SK-N-SH (cell line): ENCODE measurements around the gene CDH12. TPM values are rescaled to one million over a fixed set of nuclear protein-coding genes. Genes with fewer than 3 reads are reported as not detected.

Source experiments
- CTCF ChIA-PET: fragments of 300-600, 350-600 bp; formaldehyde crosslinking; extraction: SDS; loops from one replicate; lab custom pipeline; 2021; lab: Yijun Ruan, JAX
- POLR2A ChIA-PET: fragments of 350-600 bp; sonication (Branson Sonifier 250); formaldehyde crosslinking; extraction: SDS; loops from one replicate; lab custom pipeline; 2020; ENCODE audit warnings: antibody characterized with exemption, inconsistent platforms; lab: Yijun Ruan, JAX
- DNase-seq: peaks from one replicate; pipeline ENCODE4 v3.0.0; 2012
- H2AFZ ChIP-seq: fragments of 200-600 bp; sonication (generic); 2 replicates; pipeline ENCODE4 v1.8.1; 2016; ENCODE audit warnings: antibody characterized with exemption, mild to moderate bottlenecking, low read depth
- H3F3A ChIP-seq: fragments of 200-600 bp; sonication (generic); replicated peaks from 2 replicates; pipeline ENCODE3; 2016; ENCODE audit warnings: antibody characterized with exemption, mild to moderate bottlenecking; ENCODE audit not compliant: insufficient read depth
- H3K27ac ChIP-seq, 2 experiments: fragments of 200-500 bp in 1 of 2; fragments of 200-600 bp in 1 of 2; sonication (Bioruptor generic) in 1 of 2; sonication (generic), shearing (Covaris generic) in 1 of 2; 2 replicates each; pipeline versions ENCODE4 v1.5.1 to v1.6.1; 2014 to 2016; ENCODE audit warnings: low read depth in 2 of 2, inconsistent platforms in 1 of 2, low read length in 1 of 2, mild to moderate bottlenecking in 1 of 2, mixed read lengths in 1 of 2
- H3K27me3 ChIP-seq: fragments of 200-600 bp; sonication (generic), shearing (Covaris generic); 2 replicates; pipeline ENCODE4 v1.6.1; 2016; ENCODE audit warnings: mixed run types; ENCODE audit not compliant: insufficient read depth
- H3K36me3 ChIP-seq, 2 experiments: fragments of 200-500 bp in 1 of 2; fragments of 200-600 bp in 1 of 2; sonication (Bioruptor generic) in 1 of 2; sonication (generic) in 1 of 2; replicated peaks in 1 of 2; 2 replicates each; pipeline versions ENCODE3 to v1.5.1; 2014 to 2016; ENCODE audit warnings: low read length in 1 of 2, mild to moderate bottlenecking in 1 of 2; ENCODE audit not compliant: insufficient read depth in 2 of 2, control insufficient read depth in 1 of 2
- H3K4me1 ChIP-seq, 2 experiments: fragments of 200-500 bp in 1 of 2; fragments of 200-600 bp in 1 of 2; sonication (Bioruptor generic) in 1 of 2; sonication (generic), shearing (Covaris generic) in 1 of 2; 2 replicates each; pipeline versions ENCODE4 v1.5.1 to v1.6.1; 2014 to 2016; ENCODE audit warnings: low read depth in 1 of 2, low read length in 1 of 2, mixed run types in 1 of 2; ENCODE audit not compliant: insufficient read depth in 2 of 2, control insufficient read depth in 1 of 2
- H3K4me2 ChIP-seq: fragments of 200-600 bp; sonication (generic), shearing (Covaris generic); 2 replicates; pipeline ENCODE4 v1.6.1; 2017; ENCODE audit warnings: mixed run types
- H3K4me3 ChIP-seq, 2 experiments: fragments of 200-500 bp in 1 of 2; fragments of 200-600 bp in 1 of 2; sonication (Bioruptor generic) in 1 of 2; sonication (generic), shearing (Covaris generic) in 1 of 2; 2 replicates each; pipeline versions ENCODE4 v1.5.1 to v1.8.1; 2014 to 2016; ENCODE audit warnings: low read depth in 2 of 2, inconsistent platforms in 1 of 2, low read length in 1 of 2, mild to moderate bottlenecking in 1 of 2, mixed read lengths in 1 of 2, moderate library complexity in 1 of 2
- H3K79me2 ChIP-seq: fragments of 200-600 bp; sonication (generic); 2 replicates; pipeline ENCODE4 v1.8.1; 2017; ENCODE audit warnings: mild to moderate bottlenecking; ENCODE audit not compliant: insufficient read depth
- H3K9ac ChIP-seq: fragments of 200-600 bp; sonication (generic); 2 replicates; pipeline ENCODE4 v1.6.1; 2017; ENCODE audit warnings: mixed run types
- H3K9me2 ChIP-seq: fragments of 200-600 bp; sonication (generic); 2 replicates; pipeline ENCODE4 v1.6.1; 2017; ENCODE audit warnings: mixed run types
- H3K9me3 ChIP-seq: fragments of 200-600 bp; sonication (generic); 2 replicates; pipeline ENCODE4 v1.6.1; 2017; ENCODE audit warnings: mixed run types, mild to moderate bottlenecking, moderate library complexity
- H4K20me1 ChIP-seq: fragments of 200-600 bp; sonication (generic); 2 replicates; pipeline ENCODE4 v1.6.1; 2017; ENCODE audit warnings: mild to moderate bottlenecking, mixed run types; ENCODE audit not compliant: insufficient read depth
- CHD2 ChIP-seq: fragments of 150-350 bp; IDR thresholded peaks from 2 replicates; pipeline ENCODE4 v1.6.1; 2018; ENCODE audit warnings: low read length; ENCODE audit not compliant: partially characterized antibody
- ELF1 ChIP-seq: IDR thresholded peaks from 2 replicates; pipeline ENCODE4 v1.4.0; 2012
- EP300 ChIP-seq, 2 experiments: IDR thresholded peaks; 2 replicates each; pipeline versions ENCODE4 v1.4.0 to v1.6.1; 2012; ENCODE audit warnings: borderline replicate concordance in 1 of 2, low read depth in 1 of 2, low read length in 1 of 2
- EZH2phosphoT487 ChIP-seq: fragments of 200-600 bp; sonication (generic); IDR thresholded peaks from 2 replicates; pipeline ENCODE4 v1.6.1; 2017; ENCODE audit warnings: low read depth, mixed run types, mild to moderate bottlenecking, antibody characterized with exemption, moderate library complexity, borderline replicate concordance
- FOSL2 ChIP-seq: IDR thresholded peaks from 2 replicates; pipeline ENCODE4 v1.4.0; 2012; ENCODE audit warnings: low read depth, mild to moderate bottlenecking, moderate library complexity, borderline replicate concordance
- FOXM1 ChIP-seq: IDR thresholded peaks from 2 replicates; pipeline ENCODE4 v1.4.0; 2012; ENCODE audit warnings: low read depth, mild to moderate bottlenecking
- MEF2A ChIP-seq: IDR thresholded peaks from 2 replicates; pipeline ENCODE4 v1.4.0; 2012; ENCODE audit warnings: low read depth, borderline replicate concordance
- MXI1 ChIP-seq: IDR thresholded peaks from 2 replicates; pipeline ENCODE4 v1.6.1; 2012; ENCODE audit warnings: mild to moderate bottlenecking, low read depth, low read length, improper control_type of control experiment
- NRF1 ChIP-seq: IDR thresholded peaks from 2 replicates; pipeline ENCODE4 v1.6.1; 2012; ENCODE audit warnings: low read depth, mild to moderate bottlenecking, low read length
- RAD21 ChIP-seq: IDR thresholded peaks from 2 replicates; pipeline ENCODE4 v1.6.1; 2012; ENCODE audit warnings: mild to moderate bottlenecking, low read length
- RXRA ChIP-seq: IDR thresholded peaks from 2 replicates; pipeline ENCODE4 v1.4.0; 2012; ENCODE audit warnings: low read depth, mild to moderate bottlenecking, borderline replicate concordance
- SMC3 ChIP-seq: IDR thresholded peaks from 2 replicates; pipeline ENCODE4 v1.6.1; 2012; ENCODE audit warnings: low read depth, low read length, improper control_type of control experiment
- TAF1 ChIP-seq: IDR thresholded peaks from 2 replicates; pipeline ENCODE4 v1.6.1; 2012; ENCODE audit warnings: low read depth, mild to moderate bottlenecking, low read length, moderate library complexity, borderline replicate concordance
- TCF12 ChIP-seq: IDR thresholded peaks from 2 replicates; pipeline ENCODE4 v1.4.0; 2012
- WGBS: methylation state at CpG from one replicate; pipeline ENCODE4 v1.1.6; 2017; ENCODE audit warnings: low lambda C conversion rate; 5-methylcytosine and 5-hydroxymethylcytosine counted together
- polyA plus RNA-seq, 3 experiments: library from polyadenylated mRNA; depleted of rRNA; stranded (reverse); fragments of >200 nt; gene quantifications; 2 replicates each; pipeline ENCODE4 v1.2.3, GENCODE V29; 2012
- TF ChIP-seq, protein P1 (sequence below): IDR thresholded peaks from 2 replicates; pipeline ENCODE4 v1.6.1; 2012; ENCODE audit warnings: mild to moderate bottlenecking, low read depth, low read length, moderate library complexity
- TF ChIP-seq, protein P2 (sequence below): fragments of 200-600 bp; sonication (generic); IDR thresholded peaks from 2 replicates; pipeline ENCODE4 v1.6.1; 2017; ENCODE audit warnings: antibody characterized with exemption, mild to moderate bottlenecking, moderate library complexity
- TF ChIP-seq, protein P3 (sequence below): IDR thresholded peaks from 2 replicates; pipeline ENCODE4 v1.4.0; 2012; ENCODE audit warnings: low read depth, borderline replicate concordance
- TF ChIP-seq, protein P4 (sequence below): fragments of 150-350 bp; IDR thresholded peaks from 2 replicates; pipeline ENCODE4 v1.6.1; 2017; ENCODE audit warnings: antibody characterized with exemption, low read length, low read depth, borderline replicate concordance

Gene CDH12
- polyA plus RNA-seq, 1 of the 3 experiments (the other 2 are of a cell fraction), result not detected

DNA sequence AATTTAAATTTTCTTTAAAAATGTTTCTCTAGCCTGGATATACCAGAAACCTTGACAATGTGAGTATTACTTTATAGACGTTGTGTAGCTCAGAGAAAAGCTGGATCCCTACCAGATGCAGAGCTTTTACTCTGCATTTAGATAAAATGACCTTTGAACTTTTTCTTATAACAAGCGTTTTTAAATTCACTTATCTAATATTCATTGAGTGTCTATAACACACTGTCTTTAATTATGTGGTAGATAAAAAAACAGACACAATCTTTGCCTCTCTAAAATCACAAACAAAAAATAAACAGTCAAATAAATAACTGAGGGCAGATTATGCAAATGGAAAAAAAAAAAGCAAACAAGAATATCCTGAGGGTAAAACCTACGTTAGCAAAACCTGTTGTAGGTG lies 773.6 kb downstream of the CDH12 start:
- Histone ChIP-seq H3K27me3 (no peaks in the 10 kb centered on the region), H3K36me3 (no peaks in the 10 kb centered on the region), H3K4me3 (no peak overlapping the region), H3K9me3 (no peaks in the 10 kb centered on the region), H3F3A (no peaks in the 10 kb centered on the region), H2AFZ (no peak overlapping the region), H3K4me2 (no peak overlapping the region), H3K4me1 (no peaks in the 10 kb centered on the region), H3K9ac (no peak overlapping the region), H3K79me2 (no peaks in the 10 kb centered on the region), H4K20me1 (no peaks in the 10 kb centered on the region), H3K27ac (no peak overlapping the region), H3K9me2 (no peaks in the 10 kb centered on the region)
- DNase-seq, result no peak
- under 1% methylated on average over 3 of the region's 3 CpGs for WGBS
- CTCF ChIA-PET, result no interaction called here
- TF ChIP-seq, protein P1, sequence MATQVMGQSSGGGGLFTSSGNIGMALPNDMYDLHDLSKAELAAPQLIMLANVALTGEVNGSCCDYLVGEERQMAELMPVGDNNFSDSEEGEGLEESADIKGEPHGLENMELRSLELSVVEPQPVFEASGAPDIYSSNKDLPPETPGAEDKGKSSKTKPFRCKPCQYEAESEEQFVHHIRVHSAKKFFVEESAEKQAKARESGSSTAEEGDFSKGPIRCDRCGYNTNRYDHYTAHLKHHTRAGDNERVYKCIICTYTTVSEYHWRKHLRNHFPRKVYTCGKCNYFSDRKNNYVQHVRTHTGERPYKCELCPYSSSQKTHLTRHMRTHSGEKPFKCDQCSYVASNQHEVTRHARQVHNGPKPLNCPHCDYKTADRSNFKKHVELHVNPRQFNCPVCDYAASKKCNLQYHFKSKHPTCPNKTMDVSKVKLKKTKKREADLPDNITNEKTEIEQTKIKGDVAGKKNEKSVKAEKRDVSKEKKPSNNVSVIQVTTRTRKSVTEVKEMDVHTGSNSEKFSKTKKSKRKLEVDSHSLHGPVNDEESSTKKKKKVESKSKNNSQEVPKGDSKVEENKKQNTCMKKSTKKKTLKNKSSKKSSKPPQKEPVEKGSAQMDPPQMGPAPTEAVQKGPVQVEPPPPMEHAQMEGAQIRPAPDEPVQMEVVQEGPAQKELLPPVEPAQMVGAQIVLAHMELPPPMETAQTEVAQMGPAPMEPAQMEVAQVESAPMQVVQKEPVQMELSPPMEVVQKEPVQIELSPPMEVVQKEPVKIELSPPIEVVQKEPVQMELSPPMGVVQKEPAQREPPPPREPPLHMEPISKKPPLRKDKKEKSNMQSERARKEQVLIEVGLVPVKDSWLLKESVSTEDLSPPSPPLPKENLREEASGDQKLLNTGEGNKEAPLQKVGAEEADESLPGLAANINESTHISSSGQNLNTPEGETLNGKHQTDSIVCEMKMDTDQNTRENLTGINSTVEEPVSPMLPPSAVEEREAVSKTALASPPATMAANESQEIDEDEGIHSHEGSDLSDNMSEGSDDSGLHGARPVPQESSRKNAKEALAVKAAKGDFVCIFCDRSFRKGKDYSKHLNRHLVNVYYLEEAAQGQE, result no peak
- TF ChIP-seq ELF1, result no peak
- TF ChIP-seq, protein P2, sequence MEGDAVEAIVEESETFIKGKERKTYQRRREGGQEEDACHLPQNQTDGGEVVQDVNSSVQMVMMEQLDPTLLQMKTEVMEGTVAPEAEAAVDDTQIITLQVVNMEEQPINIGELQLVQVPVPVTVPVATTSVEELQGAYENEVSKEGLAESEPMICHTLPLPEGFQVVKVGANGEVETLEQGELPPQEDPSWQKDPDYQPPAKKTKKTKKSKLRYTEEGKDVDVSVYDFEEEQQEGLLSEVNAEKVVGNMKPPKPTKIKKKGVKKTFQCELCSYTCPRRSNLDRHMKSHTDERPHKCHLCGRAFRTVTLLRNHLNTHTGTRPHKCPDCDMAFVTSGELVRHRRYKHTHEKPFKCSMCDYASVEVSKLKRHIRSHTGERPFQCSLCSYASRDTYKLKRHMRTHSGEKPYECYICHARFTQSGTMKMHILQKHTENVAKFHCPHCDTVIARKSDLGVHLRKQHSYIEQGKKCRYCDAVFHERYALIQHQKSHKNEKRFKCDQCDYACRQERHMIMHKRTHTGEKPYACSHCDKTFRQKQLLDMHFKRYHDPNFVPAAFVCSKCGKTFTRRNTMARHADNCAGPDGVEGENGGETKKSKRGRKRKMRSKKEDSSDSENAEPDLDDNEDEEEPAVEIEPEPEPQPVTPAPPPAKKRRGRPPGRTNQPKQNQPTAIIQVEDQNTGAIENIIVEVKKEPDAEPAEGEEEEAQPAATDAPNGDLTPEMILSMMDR, result no peak
- TF ChIP-seq FOSL2, result no peak
- TF ChIP-seq NRF1, result no peak
- TF ChIP-seq, protein P3, sequence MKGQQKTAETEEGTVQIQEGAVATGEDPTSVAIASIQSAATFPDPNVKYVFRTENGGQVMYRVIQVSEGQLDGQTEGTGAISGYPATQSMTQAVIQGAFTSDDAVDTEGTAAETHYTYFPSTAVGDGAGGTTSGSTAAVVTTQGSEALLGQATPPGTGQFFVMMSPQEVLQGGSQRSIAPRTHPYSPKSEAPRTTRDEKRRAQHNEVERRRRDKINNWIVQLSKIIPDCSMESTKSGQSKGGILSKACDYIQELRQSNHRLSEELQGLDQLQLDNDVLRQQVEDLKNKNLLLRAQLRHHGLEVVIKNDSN, result no peak
- TF ChIP-seq MXI1, result no peak
- TF ChIP-seq FOXM1, result no peak
- TF ChIP-seq SMC3, result no peak
- TF ChIP-seq MEF2A, result no peak
- TF ChIP-seq TCF12, result no peak
- TF ChIP-seq CHD2, result no peak
- no peak for TF ChIP-seq RAD21
- TF ChIP-seq, protein P4, sequence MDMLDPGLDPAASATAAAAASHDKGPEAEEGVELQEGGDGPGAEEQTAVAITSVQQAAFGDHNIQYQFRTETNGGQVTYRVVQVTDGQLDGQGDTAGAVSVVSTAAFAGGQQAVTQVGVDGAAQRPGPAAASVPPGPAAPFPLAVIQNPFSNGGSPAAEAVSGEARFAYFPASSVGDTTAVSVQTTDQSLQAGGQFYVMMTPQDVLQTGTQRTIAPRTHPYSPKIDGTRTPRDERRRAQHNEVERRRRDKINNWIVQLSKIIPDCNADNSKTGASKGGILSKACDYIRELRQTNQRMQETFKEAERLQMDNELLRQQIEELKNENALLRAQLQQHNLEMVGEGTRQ, result no peak
- TF ChIP-seq RXRA, result no peak
- TF ChIP-seq EP300 (IDR thresholded peaks at IDR 0.05; ENCODE audit: borderline replicate concordance in 1 of 2, low read depth in 1 of 2, low read length in 1 of 2), result no peak
- no peak for TF ChIP-seq EZH2phosphoT487
- no peak for TF ChIP-seq TAF1
- POLR2A ChIA-PET, result no interaction called here
